A673 (cell line): ENCODE data around the gene TBC1D2B.

Experiments used
- EZH2 ChIP-seq: fragments of 200-600 bp; sonication (generic); IDR thresholded peaks from 2 replicates; pipeline ENCODE4 v1.6.1; 2017; ENCODE audit warnings: borderline replicate concordance, low read depth, mild to moderate bottlenecking, mixed read lengths, antibody characterized with exemption, low read length; ENCODE audit not compliant: poor library complexity, severe bottlenecking
- TF ChIP-seq, protein P1 (sequence below): fragments of 300-800, 200-600 bp; sonication (generic); conservative IDR thresholded peaks from 2 replicates; pipeline ENCODE4 v1.5.1; 2017; ENCODE audit warnings: low read depth, mild to moderate bottlenecking, antibody characterized with exemption, low read length, moderate library complexity, mixed read lengths

DNA sequence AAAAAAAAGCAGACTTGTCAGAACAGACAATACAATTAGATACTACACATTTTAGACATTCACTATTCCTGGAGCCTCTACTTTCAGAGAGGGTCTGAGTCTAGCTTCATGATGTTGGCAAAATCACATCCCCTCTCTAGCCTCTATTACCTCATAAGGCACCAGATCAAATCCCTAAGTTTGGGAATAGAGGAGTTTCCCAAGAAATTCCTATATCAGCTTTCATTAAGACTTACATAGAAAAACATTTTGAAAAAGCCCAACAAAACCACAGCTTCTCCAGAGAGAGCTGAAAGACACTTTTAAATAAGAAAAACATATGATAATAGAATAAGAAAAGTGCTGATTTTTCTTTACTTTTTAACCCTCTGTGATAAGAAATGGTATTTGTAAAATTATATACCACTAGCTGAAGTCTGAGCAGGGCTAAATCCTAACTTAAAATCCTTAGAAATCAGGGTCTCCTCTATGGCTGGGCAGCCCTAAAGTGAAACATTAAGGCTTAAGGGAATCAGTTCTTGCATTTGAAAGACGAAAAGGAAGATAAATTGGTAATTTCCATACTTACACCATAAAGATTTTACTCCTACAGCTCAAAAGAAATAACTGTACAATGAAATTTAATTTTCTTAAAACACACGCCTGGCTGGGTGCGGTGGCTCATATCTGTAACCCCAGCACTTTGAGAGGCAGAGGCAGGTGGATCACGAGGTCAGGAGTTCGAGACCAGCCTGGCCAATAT, 4.3 kb downstream of the TBC1D2B start:
- TF ChIP-seq, protein P1, sequence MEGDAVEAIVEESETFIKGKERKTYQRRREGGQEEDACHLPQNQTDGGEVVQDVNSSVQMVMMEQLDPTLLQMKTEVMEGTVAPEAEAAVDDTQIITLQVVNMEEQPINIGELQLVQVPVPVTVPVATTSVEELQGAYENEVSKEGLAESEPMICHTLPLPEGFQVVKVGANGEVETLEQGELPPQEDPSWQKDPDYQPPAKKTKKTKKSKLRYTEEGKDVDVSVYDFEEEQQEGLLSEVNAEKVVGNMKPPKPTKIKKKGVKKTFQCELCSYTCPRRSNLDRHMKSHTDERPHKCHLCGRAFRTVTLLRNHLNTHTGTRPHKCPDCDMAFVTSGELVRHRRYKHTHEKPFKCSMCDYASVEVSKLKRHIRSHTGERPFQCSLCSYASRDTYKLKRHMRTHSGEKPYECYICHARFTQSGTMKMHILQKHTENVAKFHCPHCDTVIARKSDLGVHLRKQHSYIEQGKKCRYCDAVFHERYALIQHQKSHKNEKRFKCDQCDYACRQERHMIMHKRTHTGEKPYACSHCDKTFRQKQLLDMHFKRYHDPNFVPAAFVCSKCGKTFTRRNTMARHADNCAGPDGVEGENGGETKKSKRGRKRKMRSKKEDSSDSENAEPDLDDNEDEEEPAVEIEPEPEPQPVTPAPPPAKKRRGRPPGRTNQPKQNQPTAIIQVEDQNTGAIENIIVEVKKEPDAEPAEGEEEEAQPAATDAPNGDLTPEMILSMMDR: no peak
- TF ChIP-seq EZH2: no peak
